HL-60 (cell line): ENCODE measurements around the gene FHL1.

ENCODE experiments used
- DNase-seq, 2 experiments: peaks; one replicate each; pipeline ENCODE4 v3.0.0-alpha.2; 2010 to 2020; ENCODE audit warnings: low read depth in 1 of 2, low spot score in 1 of 2
- H3K27ac ChIP-seq: fragments of 250-450 bp; sonication (Bioruptor Pico); replicated peaks from 2 replicates; pipeline ENCODE4 v1.5.1; 2020; ENCODE audit warnings: mild to moderate bottlenecking, moderate library complexity
- H3K27me3 ChIP-seq: fragments of 250-450 bp; sonication (Bioruptor Pico); 2 replicates; pipeline ENCODE4 v1.5.1; 2021; ENCODE audit warnings: mild to moderate bottlenecking, moderate library complexity; ENCODE audit not compliant: insufficient read depth, poor library complexity, severe bottlenecking
- H3K4me3 ChIP-seq: replicated peaks from 2 replicates; pipeline ENCODE4 v1.5.1; 2011; ENCODE audit warnings: mild to moderate bottlenecking, control low read depth, low read length; ENCODE audit not compliant: insufficient read depth
- CTCF ChIP-seq: IDR thresholded peaks from one replicate; pipeline ENCODE4 v1.5.1; 2011; ENCODE audit warnings: low read length, control low read depth, inconsistent platforms; ENCODE audit not compliant: insufficient read depth
- GABPA ChIP-seq: IDR thresholded peaks from 2 replicates; pipeline ENCODE4 v1.6.1; 2012; ENCODE audit warnings: low read depth
- POLR2AphosphoS5 ChIP-seq: IDR thresholded peaks from 2 replicates; pipeline ENCODE4 v1.6.1; 2012; ENCODE audit warnings: low read depth
- SPI1 ChIP-seq: IDR thresholded peaks from 2 replicates; pipeline ENCODE4 v1.6.1; 2012; ENCODE audit warnings: low read depth, mild to moderate bottlenecking, borderline replicate concordance
- TF ChIP-seq, protein P1 (sequence below): IDR thresholded peaks from 2 replicates; pipeline ENCODE4 v1.6.1; 2012; ENCODE audit warnings: low read depth; ENCODE audit not compliant: insufficient replicate concordance

FHL1 gene

DNA sequence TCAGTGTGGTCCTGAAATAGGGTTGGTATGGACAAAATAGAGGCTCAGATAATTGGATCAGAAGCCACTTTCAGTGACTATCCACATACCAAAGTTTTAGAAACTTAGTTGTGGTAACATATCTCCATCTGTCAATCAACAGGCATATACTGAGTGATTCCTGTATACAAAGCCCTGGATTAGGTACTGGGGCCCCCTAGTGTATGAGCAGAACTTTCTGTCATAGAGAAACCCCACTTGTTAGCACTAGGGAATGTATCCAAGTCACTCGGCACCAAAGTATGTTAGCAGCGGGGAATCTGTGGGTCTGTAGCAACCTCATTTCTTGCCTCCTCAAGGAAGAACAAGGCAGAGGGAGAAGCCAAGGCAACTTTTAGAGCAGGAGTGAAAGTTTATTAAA is 53.1 kb downstream of the FHL1 start:
- Histone ChIP-seq H3K27ac (no peak overlapping the region), H3K4me3 (no peak overlapping the region), H3K27me3 (no peaks in the 10 kb centered on the region)
- no peak for DNase-seq
- TF ChIP-seq CTCF, result no peak
- TF ChIP-seq GABPA, result no peak
- TF ChIP-seq, protein P1, sequence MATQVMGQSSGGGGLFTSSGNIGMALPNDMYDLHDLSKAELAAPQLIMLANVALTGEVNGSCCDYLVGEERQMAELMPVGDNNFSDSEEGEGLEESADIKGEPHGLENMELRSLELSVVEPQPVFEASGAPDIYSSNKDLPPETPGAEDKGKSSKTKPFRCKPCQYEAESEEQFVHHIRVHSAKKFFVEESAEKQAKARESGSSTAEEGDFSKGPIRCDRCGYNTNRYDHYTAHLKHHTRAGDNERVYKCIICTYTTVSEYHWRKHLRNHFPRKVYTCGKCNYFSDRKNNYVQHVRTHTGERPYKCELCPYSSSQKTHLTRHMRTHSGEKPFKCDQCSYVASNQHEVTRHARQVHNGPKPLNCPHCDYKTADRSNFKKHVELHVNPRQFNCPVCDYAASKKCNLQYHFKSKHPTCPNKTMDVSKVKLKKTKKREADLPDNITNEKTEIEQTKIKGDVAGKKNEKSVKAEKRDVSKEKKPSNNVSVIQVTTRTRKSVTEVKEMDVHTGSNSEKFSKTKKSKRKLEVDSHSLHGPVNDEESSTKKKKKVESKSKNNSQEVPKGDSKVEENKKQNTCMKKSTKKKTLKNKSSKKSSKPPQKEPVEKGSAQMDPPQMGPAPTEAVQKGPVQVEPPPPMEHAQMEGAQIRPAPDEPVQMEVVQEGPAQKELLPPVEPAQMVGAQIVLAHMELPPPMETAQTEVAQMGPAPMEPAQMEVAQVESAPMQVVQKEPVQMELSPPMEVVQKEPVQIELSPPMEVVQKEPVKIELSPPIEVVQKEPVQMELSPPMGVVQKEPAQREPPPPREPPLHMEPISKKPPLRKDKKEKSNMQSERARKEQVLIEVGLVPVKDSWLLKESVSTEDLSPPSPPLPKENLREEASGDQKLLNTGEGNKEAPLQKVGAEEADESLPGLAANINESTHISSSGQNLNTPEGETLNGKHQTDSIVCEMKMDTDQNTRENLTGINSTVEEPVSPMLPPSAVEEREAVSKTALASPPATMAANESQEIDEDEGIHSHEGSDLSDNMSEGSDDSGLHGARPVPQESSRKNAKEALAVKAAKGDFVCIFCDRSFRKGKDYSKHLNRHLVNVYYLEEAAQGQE, result no peak
- no peak for TF ChIP-seq SPI1
- TF ChIP-seq POLR2AphosphoS5, result no peak

GRCh38 chrX:136201601-136202000 is 54.3 kb downstream of the FHL1 start:
- Histone ChIP-seq H3K27ac (no peak overlapping the region), H3K4me3 (no peak overlapping the region), H3K27me3 (no peaks in the 10 kb centered on the region)
- DNase-seq, result no peak
- TF ChIP-seq SPI1 (no peak), POLR2AphosphoS5 (no peak), CTCF (no peak), GABPA (no peak)
- TF ChIP-seq, protein P1, result no peak

DNA sequence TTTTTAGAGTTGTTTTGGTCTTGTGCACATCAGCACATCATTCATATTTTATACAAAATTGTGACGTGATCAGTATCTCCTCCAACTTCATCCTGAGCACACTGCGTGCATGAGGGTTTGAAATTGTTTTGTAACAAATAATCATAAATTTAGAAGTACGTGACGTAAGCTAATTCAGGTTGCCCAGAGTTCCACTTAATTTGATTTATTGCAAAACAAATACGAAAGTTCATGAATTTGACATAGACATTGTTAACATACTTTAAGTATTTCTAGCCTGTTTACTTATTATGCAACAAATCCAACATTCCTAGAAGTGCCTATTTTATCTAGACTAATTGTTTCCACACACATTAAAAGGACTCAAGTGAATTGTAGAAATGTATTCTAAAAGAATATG is 55.6 kb downstream of the FHL1 start:
- TF ChIP-seq POLR2AphosphoS5 (no peak), CTCF (no peak), GABPA (no peak), SPI1 (no peak)
- TF ChIP-seq, protein P1, result no peak
- Histone ChIP-seq H3K4me3 (no peak overlapping the region), H3K27me3 (no peaks in the 10 kb centered on the region), H3K27ac (no peak overlapping the region)
- DNase-seq, result no peak
